ENCODE data around the gene CLK1. TPM values are rescaled to one million over a fixed set of nuclear protein-coding genes. Genes with fewer than 3 reads are reported as not detected.
"Not testable (repeated sequence)": the region's sequence is repeated elsewhere in the genome, so short reads cannot be mapped to it uniquely, and the experiment has no call there.

The CLK1 gene
- polyA plus RNA-seq, 4 donors: 223 to 315 (median 281) TPM

GRCh38 chr2:200852605-200853004 lies 11.9 kb downstream of the CLK1 start:
- no peak for DNase-seq (ENCODE audit: low read depth in 4 of 4, low spot score in 2 of 4)

- DNase-seq (ENCODE audit: low read depth in 4 of 4, low spot score in 2 of 4): no peak
These were observed 12.8 kb downstream of the CLK1 start for GRCh38 chr2:200851398-200852248.

GRCh38 chr2:200850512-200851256 lies 13.8 kb downstream of the CLK1 start:
- DNase-seq (ENCODE audit: low read depth in 4 of 4, low spot score in 2 of 4): no peak

GRCh38 chr2:200847939-200848338 lies 16.5 kb downstream of the CLK1 start:
- no peak for DNase-seq (ENCODE audit: low read depth in 4 of 4, low spot score in 2 of 4)

- no peak for DNase-seq (ENCODE audit: low read depth in 4 of 4, low spot score in 2 of 4)
These were observed 17.2 kb downstream of the CLK1 start for GRCh38 chr2:200847269-200847668.

- DNase-seq (ENCODE audit: low read depth in 4 of 4, low spot score in 2 of 4): no peak
These were observed 18.7 kb downstream of the CLK1 start for GRCh38 chr2:200845669-200846325.

GRCh38 chr2:200845194-200845593 lies 19.3 kb downstream of the CLK1 start:
- no peak for DNase-seq (ENCODE audit: low read depth in 4 of 4, low spot score in 2 of 4)

GRCh38 chr2:200843993-200844948 lies 20.2 kb downstream of the CLK1 start:
- DNase-seq (ENCODE audit: low read depth in 4 of 4, low spot score in 2 of 4): no peak

- no peak for DNase-seq (ENCODE audit: low read depth in 4 of 4, low spot score in 2 of 4)
These were observed 24.9 kb downstream of the CLK1 start for GRCh38 chr2:200839513-200839912.

- DNase-seq (ENCODE audit: low read depth in 4 of 4, low spot score in 2 of 4): no peak
These were observed 29.8 kb downstream of the CLK1 start for GRCh38 chr2:200834701-200835100.

- no peak for DNase-seq (ENCODE audit: low read depth in 4 of 4, low spot score in 2 of 4)
These were observed 35.2 kb downstream of the CLK1 start for GRCh38 chr2:200829258-200829655.

GRCh38 chr2:200828572-200829257 lies 35.7 kb downstream of the CLK1 start:
- DNase-seq (ENCODE audit: low read depth in 4 of 4, low spot score in 2 of 4): no peak

- DNase-seq (ENCODE audit: low read depth in 4 of 4, low spot score in 2 of 4): no peak
These were observed 36.4 kb downstream of the CLK1 start for GRCh38 chr2:200828104-200828503.

GRCh38 chr2:200821686-200822245 lies 42.7 kb downstream of the CLK1 start:
- DNase-seq (ENCODE audit: low read depth in 4 of 4, low spot score in 2 of 4): no peak

GRCh38 chr2:200820573-200821234 lies 43.8 kb downstream of the CLK1 start:
- DNase-seq (ENCODE audit: low read depth in 4 of 4, low spot score in 2 of 4): no peak

- not testable (repeated sequence) for DNase-seq (ENCODE audit: low read depth in 4 of 4, low spot score in 2 of 4)
These were observed 45.7 kb downstream of the CLK1 start for GRCh38 chr2:200818732-200819131.

GRCh38 chr2:200814917-200815316 lies 49.5 kb downstream of the CLK1 start:
- no peak for DNase-seq (ENCODE audit: low read depth in 4 of 4, low spot score in 2 of 4)

GRCh38 chr2:200814276-200814815 lies 50.1 kb downstream of the CLK1 start:
- DNase-seq (ENCODE audit: low read depth in 4 of 4, low spot score in 2 of 4): no peak

All from left renal cortex interstitium (tissue), 4 donors.